Lower leg skin (tissue), 3 donors: ENCODE measurements around the gene CCDC74B.

Experiments
- POLR2A ChIP-seq, 2 donors: fragments of 450-650 bp; IDR thresholded peaks; one replicate each; pipeline ENCODE4 v1.6.1; 2016 to 2017; ENCODE audit warnings: antibody characterized with exemption in 2 of 2, mild to moderate bottlenecking in 1 of 2, moderate library complexity in 1 of 2
- TF ChIP-seq, protein P1 (sequence below), 3 donors: fragments of 450-650 bp; IDR thresholded peaks; one replicate each; pipeline ENCODE4 v1.5.1; 2016; ENCODE audit warnings: antibody characterized with exemption in 3 of 3, mild to moderate bottlenecking in 3 of 3, moderate library complexity in 2 of 3

DNA sequence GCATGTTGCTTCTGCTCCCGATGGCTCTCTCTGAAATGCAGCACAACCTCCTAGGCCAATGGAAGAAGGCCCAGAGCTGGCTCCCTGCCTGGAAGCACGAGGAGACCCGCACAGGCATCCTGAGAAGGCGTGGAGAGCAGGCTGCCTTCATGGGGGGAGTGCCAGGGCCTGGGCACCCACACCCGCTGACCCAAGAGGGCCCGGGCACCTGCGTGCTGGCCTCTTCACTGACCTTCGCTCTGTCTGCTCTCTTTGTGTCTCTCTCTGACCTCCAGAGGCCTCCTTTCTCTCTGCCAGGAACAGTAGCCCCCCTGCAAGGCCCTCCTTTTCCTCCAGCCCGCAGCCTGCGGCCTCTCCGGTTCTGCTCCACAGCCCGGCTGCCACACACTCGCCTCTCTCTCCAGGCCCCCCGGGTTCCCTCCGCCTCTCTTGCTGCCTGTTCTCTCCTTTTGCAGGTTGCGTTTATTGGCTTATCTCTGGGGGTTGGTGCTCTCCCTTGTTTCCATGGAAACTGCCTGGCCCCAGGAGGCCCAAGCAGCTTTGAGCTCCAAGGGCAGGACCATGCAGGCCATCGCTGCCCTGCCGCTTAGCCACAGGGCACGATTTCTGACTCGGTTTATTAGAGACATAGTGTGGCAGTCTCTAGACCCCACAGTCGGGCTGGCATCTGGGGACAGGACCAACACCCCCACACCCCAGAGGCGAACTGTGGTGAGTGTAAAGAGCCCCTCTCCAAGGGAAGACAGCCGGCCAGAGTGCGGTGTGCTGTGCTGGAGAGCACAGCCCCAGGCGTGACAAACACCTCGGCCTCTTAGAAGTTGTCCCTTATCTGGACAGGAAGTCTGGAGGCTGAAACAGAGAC, 38.8 kb upstream of the CCDC74B start:
- TF ChIP-seq POLR2A (IDR thresholded peaks at IDR 0.05), result no peak
- TF ChIP-seq, protein P1, sequence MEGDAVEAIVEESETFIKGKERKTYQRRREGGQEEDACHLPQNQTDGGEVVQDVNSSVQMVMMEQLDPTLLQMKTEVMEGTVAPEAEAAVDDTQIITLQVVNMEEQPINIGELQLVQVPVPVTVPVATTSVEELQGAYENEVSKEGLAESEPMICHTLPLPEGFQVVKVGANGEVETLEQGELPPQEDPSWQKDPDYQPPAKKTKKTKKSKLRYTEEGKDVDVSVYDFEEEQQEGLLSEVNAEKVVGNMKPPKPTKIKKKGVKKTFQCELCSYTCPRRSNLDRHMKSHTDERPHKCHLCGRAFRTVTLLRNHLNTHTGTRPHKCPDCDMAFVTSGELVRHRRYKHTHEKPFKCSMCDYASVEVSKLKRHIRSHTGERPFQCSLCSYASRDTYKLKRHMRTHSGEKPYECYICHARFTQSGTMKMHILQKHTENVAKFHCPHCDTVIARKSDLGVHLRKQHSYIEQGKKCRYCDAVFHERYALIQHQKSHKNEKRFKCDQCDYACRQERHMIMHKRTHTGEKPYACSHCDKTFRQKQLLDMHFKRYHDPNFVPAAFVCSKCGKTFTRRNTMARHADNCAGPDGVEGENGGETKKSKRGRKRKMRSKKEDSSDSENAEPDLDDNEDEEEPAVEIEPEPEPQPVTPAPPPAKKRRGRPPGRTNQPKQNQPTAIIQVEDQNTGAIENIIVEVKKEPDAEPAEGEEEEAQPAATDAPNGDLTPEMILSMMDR (IDR thresholded peaks at IDR 0.05), result no peak
